A549 (cell line): ENCODE measurements around the gene STIMATE. TPM values are rescaled to one million over a fixed set of nuclear protein-coding genes. Genes with fewer than 3 reads are reported as not detected.

ENCODE experiments used
- ATAC-seq, 2 experiments: fragments of 200-7000 bp in 1 of 2; fragments of >200 bp in 1 of 2; cut with Nextera tagmentation in 1 of 2; cut with Tn5 transposase in 1 of 2; 3 replicates each; pipeline versions ENCODE4 v1.8.0 to v1.9.1; 2018 to 2020; ENCODE audit warnings: mild to moderate bottlenecking in 1 of 2, moderate library complexity in 1 of 2
- CTCF ChIA-PET: fragments of 300-600 bp; sonication (Branson Sonifier 250); formaldehyde crosslinking; extraction: SDS; loops from one replicate; lab custom pipeline; 2021; ENCODE audit warnings: antibody characterized with exemption, inconsistent platforms; lab: Yijun Ruan, JAX
- POLR2A ChIA-PET: fragments of 350-600 bp; formaldehyde crosslinking; extraction: SDS; loops from one replicate; lab custom pipeline; 2021; ENCODE audit warnings: antibody characterized with exemption, inconsistent platforms; lab: Yijun Ruan, JAX
- DNase-seq, 2 experiments: peaks; one replicate each; pipeline versions ENCODE4 v3.0.0 to v3.0.0-alpha.2; 2011 to 2016; ENCODE audit warnings: low read depth in 1 of 2, low spot score in 1 of 2
- FAIRE-seq: peaks from 2 replicates; lab custom pipeline; 2011; peaks lifted over from hg19 to GRCh38; lab: Jason Lieb, UNC
- H3K27ac ChIP-seq, 2 experiments: fragments of >200 bp; sonication (Bioruptor Twin); formaldehyde crosslinking; 3 replicates each; pipeline ENCODE4 v1.5.1; 2016 to 2017
- H3K4me1 ChIP-seq: fragments of >200 bp; sonication (Bioruptor Twin); formaldehyde crosslinking; 3 replicates; pipeline ENCODE4 v1.6.1; 2016
- H3K4me2 ChIP-seq: fragments of >200 bp; sonication (Bioruptor Twin); formaldehyde crosslinking; 3 replicates; pipeline ENCODE4 v1.6.1; 2016
- H3K4me3 ChIP-seq: fragments of >200 bp; sonication (Bioruptor Twin); formaldehyde crosslinking; 3 replicates; pipeline ENCODE4 v1.5.1; 2016
- H3K9me3 ChIP-seq: fragments of >200 bp; sonication (Bioruptor Twin); formaldehyde crosslinking; 3 replicates; pipeline ENCODE4 v1.6.1; 2016
- CBX2 ChIP-seq: fragments of 200-600 bp; sonication (generic); IDR thresholded peaks from 2 replicates; pipeline ENCODE4 v1.6.1; 2016; ENCODE audit warnings: low read depth, mild to moderate bottlenecking, borderline replicate concordance
- CEBPB ChIP-seq, 2 experiments: fragments of >200 bp in 1 of 2; sonication (Bioruptor Twin) in 1 of 2; formaldehyde crosslinking in 1 of 2; IDR thresholded peaks; 2 replicates each; pipeline ENCODE4 v1.6.1; 2012 to 2016
- CTCF ChIP-seq: fragments of >200 bp; sonication (Bioruptor Twin); formaldehyde crosslinking; IDR thresholded peaks from 3 replicates; pipeline ENCODE4 v1.5.1; 2016
- E2F6 ChIP-seq: IDR thresholded peaks from 2 replicates; pipeline ENCODE4 v1.6.1; 2012; ENCODE audit warnings: low read depth, borderline replicate concordance
- EHMT2 ChIP-seq: fragments of 200-600 bp; sonication (generic); IDR thresholded peaks from 2 replicates; pipeline ENCODE4 v1.6.1; 2016; ENCODE audit warnings: antibody characterized with exemption, low read depth, mild to moderate bottlenecking, moderate library complexity
- HES2 ChIP-seq: fragments of >200 bp; sonication (Bioruptor Twin); formaldehyde crosslinking; IDR thresholded peaks from 2 replicates; pipeline ENCODE4 v1.6.1; 2016
- HEYL ChIP-seq: fragments of 250-450 bp; sonication (Bioruptor Pico); IDR thresholded peaks from 2 replicates; pipeline ENCODE4 v1.8.0; 2021; ENCODE audit warnings: mild to moderate bottlenecking, moderate library complexity
- HMGXB4 ChIP-seq: fragments of 250-450 bp; sonication (Bioruptor Pico); IDR thresholded peaks from 2 replicates; pipeline ENCODE4 v1.5.0; 2021; ENCODE audit warnings: mild to moderate bottlenecking, moderate library complexity, borderline replicate concordance
- HOXA7 ChIP-seq: fragments of 250-450 bp; sonication (Bioruptor Pico); IDR thresholded peaks from 2 replicates; pipeline ENCODE4 v1.5.0; 2020; ENCODE audit warnings: mild to moderate bottlenecking, moderate library complexity
- JUNB ChIP-seq: fragments of >200 bp; sonication (Bioruptor Twin); formaldehyde crosslinking; IDR thresholded peaks from 2 replicates; pipeline ENCODE4 v1.6.1; 2016
- KDM5A ChIP-seq: fragments of 200-600 bp; sonication (generic); IDR thresholded peaks from 2 replicates; pipeline ENCODE4 v1.6.1; 2016; ENCODE audit warnings: antibody characterized with exemption, mild to moderate bottlenecking
- MAZ ChIP-seq: fragments of 150-350 bp; IDR thresholded peaks from 2 replicates; pipeline ENCODE4 v1.6.1; 2014; ENCODE audit warnings: antibody characterized with exemption, low read depth, low read length, borderline replicate concordance
- NFE2L2 ChIP-seq: fragments of 150-350 bp; conservative IDR thresholded peaks from 2 replicates; pipeline ENCODE4 v1.6.1; 2014; ENCODE audit warnings: low read length
- RARB ChIP-seq: fragments of 250-450 bp; sonication (Bioruptor Pico); IDR thresholded peaks from 2 replicates; pipeline ENCODE4 v1.8.0; 2021; ENCODE audit warnings: mild to moderate bottlenecking, moderate library complexity
- SREBF2 ChIP-seq: fragments of 450-650 bp; IDR thresholded peaks from 2 replicates; pipeline ENCODE4 v1.6.1; 2014; ENCODE audit warnings: mild to moderate bottlenecking, moderate library complexity
- TFCP2L1 ChIP-seq: fragments of 250-450 bp; sonication (Bioruptor Pico); IDR thresholded peaks from 2 replicates; pipeline ENCODE4 v1.5.0; 2021; ENCODE audit warnings: mild to moderate bottlenecking
- ZNF302 ChIP-seq: fragments of 250-450 bp; sonication (Bioruptor Pico); IDR thresholded peaks from 2 replicates; pipeline ENCODE4 v1.9.0; 2021; ENCODE audit warnings: inconsistent platforms, mild to moderate bottlenecking, moderate library complexity
- ZSCAN20 ChIP-seq: fragments of 250-450 bp; sonication (Bioruptor Pico); IDR thresholded peaks from 2 replicates; pipeline ENCODE4 v1.8.0; 2022; ENCODE audit warnings: mild to moderate bottlenecking, moderate library complexity
- WGBS: methylation state at CpG from one replicate; pipeline ENCODE4 v1.1.6; 2017; ENCODE audit errors: missing lambda C conversion rate; 5-methylcytosine and 5-hydroxymethylcytosine counted together
- polyA plus RNA-seq, 4 experiments: library from polyadenylated mRNA; depleted of rRNA in 3 of 4; stranded (reverse); fragments of >200 nt; fragmentation: RNase III in 1 of 4; extraction: RNeasy Plus Mini Kit Qiagen cat#74134 plus additional on column Dnase treatment in 1 of 4; gene quantifications; 2 replicates in 3 of 4; 3 replicates in 1 of 4; pipeline ENCODE4 v1.2.3, GENCODE V29; 2011 to 2017

STIMATE gene
- polyA plus RNA-seq, 2 of the 4 experiments (the other 2 are of a cell fraction): 5.2 to 5.5 TPM

- TF ChIP-seq RARB (CRISPR knock-in tag): no peak
- TF ChIP-seq ZNF302 (CRISPR knock-in tag): no peak
These were observed 37.5 kb upstream of the STIMATE start (continued) for GRCh38 chr3:52934630-52935530.

GRCh38 chr3:52931889-52932288, 34.5 kb upstream of the STIMATE start:
- POLR2A ChIA-PET: no interaction called here
- TF ChIP-seq ZNF302 (CRISPR knock-in tag) (no peak), MAZ (no peak), NFE2L2 (no peak), HEYL (no peak), EHMT2 (no peak), E2F6 (no peak), HES2 (no peak), JUNB (no peak), ZSCAN20 (CRISPR knock-in tag) (no peak), KDM5A (no peak), CEBPB (IDR thresholded peaks at IDR 0.05) (no peak), TFCP2L1 (no peak), SREBF2 (no peak), CTCF (no peak), CBX2 (no peak)
- Histone ChIP-seq H3K4me1 (0 out of 3 replicates have a peak, but pooled peaks cover 3% of the 10 kb centered on the region), H3K4me2 (no peak overlapping the region), H3K27ac (no peak overlapping the region), H3K9me3 (no peaks in the 10 kb centered on the region), H3K4me3 (no peak overlapping the region)
- DNase-seq: peak; percentile 5
- peak in 1 of 2 experiments; percentile 57; a peak in 2 of 6 replicates for ATAC-seq
- FAIRE-seq: no peak
- CTCF ChIA-PET: interaction anchor here (1.4 kb wide), 1 partner anchor 140 kb away, joined by 3 read pairs; no protein-coding TSS in a partner anchor
- 70% methylated on average over 2 of the region's 2 CpGs for WGBS

GRCh38 chr3:52931328-52931727, 34.0 kb upstream of the STIMATE start:
- 79% methylated on average over 6 of the region's 6 CpGs for WGBS
- ATAC-seq: no peak
- 0 out of 3 replicates have a peak, but pooled peaks cover 3% of the 10 kb centered on the region for H3K4me1 ChIP-seq
- ChIA-PET CTCF (interaction anchor here (1.4 kb wide), 1 partner anchor 140 kb away, joined by 3 read pairs; no protein-coding TSS in a partner anchor), POLR2A (no interaction called here)
- DNase-seq: no peak
- no peak overlapping the region for H3K4me2 ChIP-seq
- TF ChIP-seq CBX2 (no peak), HMGXB4 (CRISPR knock-in tag) (no peak), HOXA7 (CRISPR knock-in tag) (no peak)
- FAIRE-seq: no peak
- no peak overlapping the region for H3K27ac ChIP-seq
- no peak overlapping the region for H3K4me3 ChIP-seq
- H3K9me3 ChIP-seq: no peaks in the 10 kb centered on the region
